Urinary bladder (tissue), 4 donors: ENCODE data around the gene DCT. TPM values are rescaled to one million over a fixed set of nuclear protein-coding genes. Genes with fewer than 3 reads are reported as not detected.
"Not testable (repeated sequence)": the region's sequence is repeated elsewhere in the genome, so short reads cannot be mapped to it uniquely, and the experiment has no call there.

Experiments
- DNase-seq: peaks from one replicate; pipeline ENCODE4 v3.0.0-alpha.2; 2015; ENCODE audit errors: extremely low spot score
- H3K27ac ChIP-seq: one replicate; pipeline ENCODE4 v1.5.1; 2013; ENCODE audit warnings: low read depth, mild to moderate bottlenecking, moderate library complexity
- H3K36me3 ChIP-seq: one replicate; pipeline ENCODE4 v1.6.1; 2013; ENCODE audit warnings: mild to moderate bottlenecking, moderate library complexity; ENCODE audit not compliant: insufficient read depth
- H3K4me1 ChIP-seq: one replicate; pipeline ENCODE4 v1.6.1; 2013; ENCODE audit warnings: mild to moderate bottlenecking, moderate library complexity; ENCODE audit not compliant: insufficient read depth
- H3K4me3 ChIP-seq: one replicate; pipeline ENCODE4 v1.5.1; 2013; ENCODE audit warnings: low read depth, low read length
- WGBS: extraction: QIAGEN DNeasy Blood & Tissue Kit; methylation state at CpG from one replicate; pipeline ENCODE4 v1.1.7; 2013; 5-methylcytosine and 5-hydroxymethylcytosine counted together
- polyA plus RNA-seq: library from polyadenylated mRNA; stranded (reverse); fragments of 200-250 nt; gene quantifications from one replicate; pipeline ENCODE4 v1.2.3, GENCODE V29; 2013
- total RNA-seq: library from RNA; depleted of rRNA; stranded (reverse); fragments of >200 nt; gene quantifications from one replicate; pipeline ENCODE4 v1.2.3, GENCODE V29; 2014
- donor health status: healthy with polysubstance abuse.
- donor health status: healthy.

Gene DCT
- total RNA-seq (0.21 TPM), polyA plus RNA-seq (0.15 TPM)

DNA sequence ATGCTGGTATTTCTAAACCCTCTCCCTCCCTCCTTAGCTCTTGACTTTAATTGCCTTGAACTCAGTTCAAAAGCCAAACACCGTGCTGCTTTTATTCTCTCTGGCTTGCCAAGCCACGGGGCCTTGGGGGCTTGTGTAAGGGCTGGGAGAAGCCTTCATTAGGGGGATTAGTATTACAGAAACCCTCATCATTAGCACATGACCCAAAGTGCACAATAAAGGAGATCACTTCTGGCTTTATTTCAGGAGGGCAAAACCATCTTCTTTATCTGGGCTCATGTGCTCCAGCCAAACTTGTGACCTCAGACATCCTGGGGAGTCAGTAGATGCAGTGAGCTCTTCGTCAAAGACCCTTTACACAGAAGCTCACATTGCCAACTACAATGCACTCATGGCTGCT, at the start of gene DCT:
DCT (minus strand) TSS at position 67 of the 400 bp plus-strand sequence. CDS start 427 bp downstream, outside the sequence.
- Histone ChIP-seq H3K27ac (no peak within 1 kb of the TSS), H3K4me3 (no peak within 1 kb of the TSS), H3K4me1 (no peaks in the 10 kb centered on the region), H3K36me3 (no peaks in the 10 kb centered on the region)
- no peak for DNase-seq
- WGBS, result 21% methylated on average over 3 of the region's 3 CpGs

DNA sequence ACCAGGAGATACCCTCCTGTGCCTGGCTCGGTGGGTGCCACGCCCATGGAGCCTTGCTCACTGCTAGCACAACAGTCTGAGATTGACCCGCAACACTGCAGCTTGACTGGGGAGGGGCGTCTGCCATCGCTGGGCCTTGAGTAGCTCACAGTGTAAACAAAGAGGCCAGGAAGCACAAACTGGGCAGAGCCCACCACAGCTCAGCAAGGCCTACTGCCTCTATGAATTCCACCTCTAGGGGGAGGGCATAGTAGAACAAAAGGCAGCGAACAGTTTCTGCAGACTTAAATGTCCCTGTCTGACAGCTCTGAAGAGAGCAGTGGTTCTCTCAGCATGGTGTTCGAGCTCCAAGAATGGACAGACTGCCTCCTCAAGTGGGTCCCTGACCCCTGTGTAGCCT, 47.5 kb upstream of the DCT start:
- not testable (repeated sequence) for H3K27ac ChIP-seq, DNase-seq, H3K4me3 ChIP-seq, H3K36me3 ChIP-seq, H3K4me1 ChIP-seq
- 55% methylated on average over 7 of the region's 7 CpGs for WGBS

DNA sequence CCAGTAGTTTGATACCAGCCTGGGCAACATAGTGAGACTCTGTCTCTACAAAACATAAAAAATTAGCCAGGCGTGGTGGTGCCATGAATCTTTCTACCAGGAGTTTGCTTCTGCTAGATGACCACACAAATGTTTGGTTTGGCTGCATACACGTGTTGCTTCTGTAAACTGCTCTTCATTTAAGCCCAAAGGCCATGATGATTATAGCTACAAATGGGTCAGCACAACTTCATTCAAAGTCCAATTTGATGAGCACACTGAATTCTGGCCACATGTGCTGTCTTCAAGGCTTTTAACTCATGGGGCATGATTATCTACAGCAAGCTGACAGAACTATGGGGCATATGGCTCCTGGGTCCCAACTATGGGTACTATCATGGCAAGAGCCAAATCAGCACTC, 46.3 kb upstream of the DCT start:
- 92% methylated on average over 2 of the region's 2 CpGs for WGBS
- Histone ChIP-seq H3K36me3 (no peaks in the 10 kb centered on the region), H3K27ac (no peak overlapping the region), H3K4me1 (no peaks in the 10 kb centered on the region), H3K4me3 (no peak overlapping the region)
- DNase-seq, result no peak

DNA sequence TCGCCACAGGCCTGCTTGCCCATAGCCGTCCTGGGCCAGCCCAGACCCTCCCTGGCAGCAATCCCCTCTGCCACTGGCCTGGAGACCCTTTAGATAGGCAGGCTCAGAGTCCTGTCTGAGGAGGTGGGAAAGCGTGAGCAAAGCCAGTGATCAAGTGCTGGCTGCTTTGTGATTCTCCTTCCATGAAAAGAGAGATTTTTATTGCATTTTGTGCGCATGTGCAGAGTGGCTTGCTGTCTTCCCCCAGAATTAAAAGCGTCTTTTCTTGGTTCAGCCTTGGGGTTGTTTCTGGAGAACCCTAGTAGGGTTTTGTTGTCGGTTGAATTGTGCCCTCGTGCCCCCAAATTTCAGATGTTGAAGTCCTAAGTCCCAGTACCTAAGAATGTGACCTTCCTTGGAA, 44.9 kb upstream of the DCT start:
- no peaks in the 10 kb centered on the region for H3K36me3 ChIP-seq
- no peaks in the 10 kb centered on the region for H3K4me1 ChIP-seq
- H3K27ac ChIP-seq, result no peak overlapping the region
- no peak overlapping the region for H3K4me3 ChIP-seq
- WGBS, result 81% methylated on average over 7 of the region's 7 CpGs
- no peak for DNase-seq

DNA sequence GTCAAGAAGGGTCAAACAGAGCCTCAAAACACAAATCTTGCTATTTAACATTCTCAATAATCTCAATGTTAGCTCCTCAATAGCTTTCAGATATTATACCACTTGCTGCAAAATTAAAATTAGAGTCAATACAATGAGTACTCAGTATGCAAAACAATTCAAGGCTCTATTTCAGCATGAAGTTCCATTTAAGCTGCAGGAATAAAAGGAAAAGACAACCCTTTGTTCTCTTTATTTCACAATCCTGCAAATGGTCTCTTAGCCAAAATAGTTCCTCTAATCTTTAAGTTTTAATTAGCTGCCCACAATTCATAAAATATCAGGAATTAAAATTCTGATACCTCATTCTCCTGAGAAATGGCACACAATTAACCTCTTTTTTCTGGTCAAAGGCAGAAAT, 40.5 kb upstream of the DCT start:
- Histone ChIP-seq H3K4me1 (no peaks in the 10 kb centered on the region), H3K4me3 (no peak overlapping the region), H3K36me3 (no peaks in the 10 kb centered on the region), H3K27ac (no peak overlapping the region)
- DNase-seq, result no peak

DNA sequence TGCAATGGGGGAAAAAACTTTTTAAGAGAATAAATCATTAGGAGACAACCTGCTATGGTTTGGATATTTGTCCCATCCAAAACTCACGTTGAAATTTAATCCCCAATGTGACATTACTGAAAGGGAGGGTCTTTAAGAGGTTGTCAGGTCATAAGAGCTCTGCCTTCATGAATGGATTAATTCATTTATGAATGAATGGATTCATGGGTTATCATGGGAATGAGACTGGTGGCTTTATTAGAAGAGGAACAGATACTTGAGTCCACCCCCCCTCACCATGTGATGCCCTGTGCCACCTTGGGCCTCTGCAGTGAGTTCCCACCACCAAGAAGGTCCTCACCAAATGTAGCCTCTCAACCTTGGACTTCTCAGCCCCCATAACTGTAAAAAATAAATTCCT, 37.0 kb upstream of the DCT start:
- Histone ChIP-seq H3K36me3 (no peaks in the 10 kb centered on the region), H3K4me1 (no peaks in the 10 kb centered on the region), H3K4me3 (no peak overlapping the region), H3K27ac (no peak overlapping the region)
- WGBS, result 68% methylated on average over 1 of the region's 1 CpG
- DNase-seq, result no peak

DNA sequence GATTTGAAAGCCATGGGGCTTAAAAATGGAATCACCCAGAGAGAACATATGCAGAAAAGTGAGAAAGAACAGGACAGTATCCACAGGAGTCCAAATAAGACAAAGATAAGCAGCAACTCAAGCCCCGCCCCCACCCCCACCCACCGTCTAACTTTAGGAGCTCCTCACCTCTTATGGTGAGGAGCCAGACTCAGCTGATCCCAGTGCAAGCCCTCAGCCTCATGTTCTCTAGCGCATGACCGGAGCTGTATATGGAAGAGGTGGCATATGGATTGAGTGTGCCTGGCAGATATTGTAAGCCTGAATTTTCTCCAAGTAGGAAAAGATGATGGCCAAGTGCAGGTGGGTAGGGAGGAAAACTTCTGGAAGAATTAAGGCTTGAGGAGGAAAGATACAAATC, 36.4 kb upstream of the DCT start:
- Histone ChIP-seq H3K4me1 (no peaks in the 10 kb centered on the region), H3K27ac (no peak overlapping the region), H3K4me3 (no peak overlapping the region), H3K36me3 (no peaks in the 10 kb centered on the region)
- no peak for DNase-seq
- 93% methylated on average over 4 of the region's 4 CpGs for WGBS

DNA sequence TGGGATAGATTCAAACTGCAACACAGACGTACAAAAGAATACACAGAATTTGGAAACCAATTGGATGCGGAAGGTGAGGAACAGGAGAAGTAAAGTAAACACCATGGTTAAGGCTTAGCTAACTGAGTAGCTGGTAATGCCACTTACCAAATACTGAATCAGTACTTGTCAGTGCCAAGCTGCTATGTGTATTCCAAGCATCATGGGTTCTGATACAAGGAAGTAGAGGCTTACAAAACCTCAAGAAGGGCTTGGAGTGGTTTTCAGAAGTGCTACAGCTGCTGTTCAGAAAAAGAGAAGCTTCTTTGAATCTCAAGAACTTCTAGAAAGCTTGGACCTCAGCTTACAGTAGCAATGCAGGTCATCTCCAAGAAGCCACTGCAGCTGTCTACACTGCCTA, 35.9 kb upstream of the DCT start:
- H3K4me1 ChIP-seq, result no peaks in the 10 kb centered on the region
- DNase-seq, result no peak
- 84% methylated on average over 2 of the region's 2 CpGs for WGBS
- H3K27ac ChIP-seq, result no peak overlapping the region
- no peak overlapping the region for H3K4me3 ChIP-seq
- H3K36me3 ChIP-seq, result no peaks in the 10 kb centered on the region

DNA sequence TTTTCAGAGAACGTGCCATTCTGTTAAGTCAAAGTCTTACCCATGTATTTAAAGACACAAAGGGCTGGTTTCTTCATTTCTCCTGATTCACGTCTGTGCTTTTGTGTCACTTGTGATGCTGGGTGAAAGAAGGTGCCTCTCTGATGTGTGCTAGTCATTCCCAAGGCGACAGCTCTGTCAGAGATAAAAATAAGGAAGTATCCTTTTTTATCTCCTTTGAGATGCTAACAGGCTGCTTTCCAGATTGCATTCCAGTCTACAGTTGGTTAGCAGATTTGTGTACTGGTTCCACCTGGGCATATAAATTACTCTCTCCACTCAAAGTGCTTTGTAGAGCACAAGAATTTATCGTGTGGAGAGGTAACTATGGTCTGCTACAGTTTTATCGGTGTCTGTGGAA, 33.5 kb upstream of the DCT start:
- H3K27ac ChIP-seq, result no peak overlapping the region
- DNase-seq, result no peak
- H3K4me1 ChIP-seq, result no peaks in the 10 kb centered on the region
- no peak overlapping the region for H3K4me3 ChIP-seq
- 54% methylated on average over 5 of the region's 5 CpGs for whole genome bisulfite sequencing
- no peaks in the 10 kb centered on the region for H3K36me3 ChIP-seq

DNA sequence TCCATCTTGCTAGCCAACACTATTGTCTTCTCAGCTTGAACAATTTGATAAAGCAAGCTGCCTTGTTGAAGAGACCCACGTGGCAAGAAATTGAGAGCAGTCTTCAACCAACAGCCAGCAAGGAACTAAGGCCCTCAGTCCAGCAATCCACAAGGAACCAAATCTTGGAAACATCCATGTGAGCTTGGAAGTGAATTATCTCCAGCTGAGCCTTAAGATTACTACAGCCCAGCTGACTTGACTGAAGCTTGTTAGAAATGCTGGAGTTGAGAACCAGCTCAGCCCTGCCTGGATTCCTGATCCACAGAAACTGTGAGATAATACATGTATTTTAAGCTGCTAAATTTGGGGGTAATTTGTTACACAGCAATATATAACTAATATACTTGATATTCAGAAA, 26.2 kb upstream of the DCT start:
- WGBS, result 61% methylated on average over 1 of the region's 1 CpG
- H3K27ac ChIP-seq, result no peak overlapping the region
- no peak for DNase-seq
- H3K4me1 ChIP-seq, result no peaks in the 10 kb centered on the region
- H3K36me3 ChIP-seq, result no peaks in the 10 kb centered on the region
- no peak overlapping the region for H3K4me3 ChIP-seq

DNA sequence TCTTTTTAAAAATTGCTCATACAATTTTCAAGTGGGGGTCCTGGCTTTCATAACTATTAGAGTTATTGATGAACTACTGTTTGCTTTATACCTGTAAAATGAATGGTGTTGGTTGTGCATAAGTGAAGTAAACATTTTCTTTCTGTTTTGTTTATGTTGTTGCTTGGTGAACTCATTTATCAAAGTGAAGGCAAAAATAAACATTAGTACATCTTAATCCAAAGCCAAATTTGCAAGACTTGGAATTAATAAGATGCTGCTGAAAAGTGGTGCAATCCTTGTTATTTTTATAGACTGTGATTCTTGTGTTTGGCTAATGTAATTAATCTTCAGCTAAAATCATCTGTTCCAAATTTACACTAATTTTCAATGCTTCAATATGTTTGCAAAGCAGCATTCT, 24.4 kb upstream of the DCT start:
- no peak overlapping the region for H3K27ac ChIP-seq
- H3K36me3 ChIP-seq, result no peaks in the 10 kb centered on the region
- no peak overlapping the region for H3K4me3 ChIP-seq
- no peaks in the 10 kb centered on the region for H3K4me1 ChIP-seq
- DNase-seq, result no peak

DNA sequence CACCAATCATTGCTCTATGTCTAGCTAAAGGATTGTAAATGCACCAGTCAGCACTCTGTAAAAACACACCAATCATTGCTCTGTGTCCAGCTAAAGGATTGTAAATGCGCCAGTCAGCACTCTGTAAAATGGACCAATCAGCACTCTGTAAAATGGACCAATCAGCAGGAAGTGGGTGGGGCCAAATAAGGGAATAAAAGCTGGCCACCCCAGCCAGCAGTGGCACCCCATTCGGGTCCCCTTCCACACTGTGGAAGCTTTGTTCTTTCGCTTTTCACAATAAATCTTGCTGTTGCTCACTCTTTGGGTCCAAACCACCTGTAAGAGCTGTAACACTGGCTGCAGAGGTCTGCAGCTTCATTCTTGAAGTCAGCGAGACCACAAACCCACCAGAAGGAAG, 19.3 kb upstream of the DCT start:
- 96% methylated on average over 4 of the region's 4 CpGs for WGBS

DNA sequence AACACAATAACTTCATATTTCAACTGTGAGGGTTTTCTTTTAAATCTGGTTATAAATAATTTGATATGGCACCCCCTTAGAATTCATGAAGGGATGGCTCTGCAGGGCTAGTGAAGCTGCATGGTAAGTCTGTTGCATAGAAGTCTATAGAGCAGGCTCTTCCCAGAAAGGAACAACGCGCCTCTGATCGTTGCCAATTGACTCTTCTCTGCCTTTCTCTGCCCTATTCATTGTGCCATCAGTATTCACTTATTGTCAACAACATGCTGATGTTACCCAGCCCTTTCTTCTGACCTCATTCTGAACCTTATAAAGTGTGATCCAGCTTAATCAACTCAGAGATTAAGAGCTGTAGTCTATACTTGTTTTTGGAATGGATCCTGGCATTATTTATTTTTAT, 16.3 kb upstream of the DCT start:
- Histone ChIP-seq H3K4me1 (no peaks in the 10 kb centered on the region), H3K27ac (no peak overlapping the region), H3K36me3 (no peaks in the 10 kb centered on the region), H3K4me3 (no peak overlapping the region)
- 63% methylated on average over 3 of the region's 3 CpGs for WGBS
- DNase-seq, result no peak

More for the DNA sequence above, 19.3 kb upstream of the DCT start:
- not testable (repeated sequence) for H3K4me1 ChIP-seq, H3K27ac ChIP-seq, H3K4me3 ChIP-seq, H3K36me3 ChIP-seq, DNase-seq

DNA sequence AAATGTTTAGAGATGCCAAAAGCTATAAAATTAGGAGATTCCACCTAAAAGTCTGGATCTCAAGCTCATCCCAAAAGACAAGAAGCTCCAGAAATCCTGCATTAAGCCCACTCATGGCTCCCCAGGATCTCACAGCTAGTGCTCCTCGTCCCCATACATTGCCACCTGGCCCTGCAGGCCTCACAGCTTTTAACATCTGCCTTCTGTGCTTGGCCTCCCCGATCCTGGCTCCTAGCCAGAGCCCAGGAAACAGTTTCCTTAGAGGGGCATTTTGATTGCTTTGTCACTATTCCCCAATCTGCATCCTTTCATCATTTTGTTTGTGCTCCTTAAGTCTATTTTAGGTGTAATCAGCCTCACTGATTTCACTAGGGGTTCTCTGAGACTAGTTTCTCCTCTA, 14.5 kb upstream of the DCT start:
- no peak for DNase-seq
- Histone ChIP-seq H3K27ac (no peak overlapping the region), H3K4me3 (no peak overlapping the region), H3K36me3 (no peaks in the 10 kb centered on the region), H3K4me1 (no peaks in the 10 kb centered on the region)
- WGBS, result 35% methylated on average over 2 of the region's 2 CpGs

DNA sequence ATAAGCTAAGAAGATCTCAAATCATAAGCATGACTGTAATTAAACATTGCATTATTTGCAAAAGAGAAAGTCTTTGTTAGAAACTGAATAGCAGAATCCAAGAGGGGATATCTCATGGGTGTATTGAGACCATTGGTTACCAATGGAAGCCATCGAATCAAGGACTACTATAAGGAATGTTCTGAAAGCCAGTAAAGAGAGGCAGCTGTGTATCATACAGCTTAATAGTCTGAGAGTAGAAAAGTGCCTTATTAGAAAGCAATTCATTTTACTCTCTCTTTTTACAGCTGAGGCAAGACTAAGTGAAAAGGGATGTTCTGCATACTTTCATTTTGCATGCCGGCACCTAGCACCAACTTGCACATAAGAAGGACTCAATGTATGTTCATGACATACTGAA, 7.6 kb upstream of the DCT start:
- Histone ChIP-seq H3K4me3 (no peak overlapping the region), H3K36me3 (no peaks in the 10 kb centered on the region), H3K4me1 (no peaks in the 10 kb centered on the region), H3K27ac (no peak overlapping the region)
- DNase-seq, result no peak
- 65% methylated on average over 2 of the region's 2 CpGs for WGBS
